BE2C (cell line): ENCODE data around the gene SFTPB. TPM values are rescaled to one million over a fixed set of nuclear protein-coding genes. Genes with fewer than 3 reads are reported as not detected.
"Not testable (repeated sequence)": the region's sequence is repeated elsewhere in the genome, so short reads cannot be mapped to it uniquely, and the experiment has no call there.

Experiments used
- DNase-seq: peaks from one replicate; pipeline ENCODE4 v3.0.0-alpha.2; 2020
- H3K27me3 ChIP-seq: fragments of 250-450 bp; sonication (Bioruptor Pico); 2 replicates; pipeline ENCODE4 v1.5.1; 2020; ENCODE audit warnings: mild to moderate bottlenecking
- H3K36me3 ChIP-seq: fragments of 250-450 bp; sonication (Bioruptor Pico); 2 replicates; pipeline ENCODE4 v1.5.1; 2020; ENCODE audit warnings: mild to moderate bottlenecking
- H3K4me1 ChIP-seq: fragments of 250-450 bp; sonication (Bioruptor Pico); 2 replicates; pipeline ENCODE4 v1.5.1; 2020
- H3K4me3 ChIP-seq: 2 replicates; pipeline ENCODE4 v1.5.1; 2011; ENCODE audit warnings: low read depth, low read length
- H3K9me3 ChIP-seq: fragments of 250-450 bp; sonication (Bioruptor Pico); 2 replicates; pipeline ENCODE4 v1.5.1; 2020
- polyA plus RNA-seq: library from polyadenylated mRNA; unstranded; fragments of >200 nt; gene quantifications from one replicate; pipeline ENCODE4 v1.2.1, GENCODE V29; 2012; ENCODE audit warnings: low read depth, missing spikeins; ENCODE audit not compliant: insufficient read length, insufficient read depth
- TF ChIP-seq, protein P1 (sequence below): IDR thresholded peaks from 2 replicates; pipeline ENCODE4 v1.5.1; 2012; ENCODE audit warnings: mild to moderate bottlenecking, low read depth, low read length

Gene SFTPB
- polyA plus RNA-seq = not detected

DNA sequence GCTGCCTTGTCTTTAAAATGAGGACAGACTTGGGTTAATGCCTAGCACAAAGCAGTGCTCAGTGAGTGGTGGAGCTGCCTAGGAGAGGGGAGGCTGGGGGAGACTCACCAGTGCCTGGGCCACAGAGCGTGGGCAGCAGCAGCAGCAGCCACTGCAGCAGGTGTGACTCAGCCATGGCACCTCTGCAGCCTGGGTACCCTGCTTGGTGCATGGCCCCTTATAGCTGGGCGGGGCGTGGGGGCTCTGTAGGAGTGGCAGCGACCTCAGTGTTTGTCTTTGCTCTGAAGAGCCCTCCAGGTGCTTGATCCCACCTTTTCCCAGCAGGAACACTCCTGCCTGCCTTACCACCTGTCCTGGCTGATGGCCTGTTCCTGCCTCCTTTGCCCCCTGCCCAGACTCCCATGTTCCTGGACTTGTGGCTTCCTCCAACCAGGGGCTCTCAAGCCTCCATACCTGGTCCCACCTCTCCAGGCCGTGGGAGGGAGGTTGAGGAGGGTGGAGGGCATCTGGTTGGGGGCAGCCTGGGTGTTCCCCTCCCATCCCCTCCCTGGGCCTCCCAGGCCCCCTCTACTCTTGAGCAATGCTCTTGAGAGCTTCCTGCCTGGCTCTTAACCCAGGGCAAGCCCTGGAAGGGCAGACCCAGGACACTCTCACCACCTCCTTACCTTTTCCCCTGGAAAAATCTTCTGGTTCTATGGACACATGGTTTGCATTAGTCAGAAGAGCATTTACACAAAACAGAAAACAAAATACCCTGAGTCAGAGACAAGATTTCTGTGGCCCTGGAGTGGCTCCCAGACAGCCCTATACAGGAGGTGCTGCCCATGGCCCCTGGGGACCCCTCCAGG lies at the start of gene SFTPB:
Gene SFTPB, minus strand, starts transcription at position 191 of the 848 bp plus-strand sequence. Its CDS starts 16 bp downstream, at position 175.
- TF ChIP-seq, protein P1, sequence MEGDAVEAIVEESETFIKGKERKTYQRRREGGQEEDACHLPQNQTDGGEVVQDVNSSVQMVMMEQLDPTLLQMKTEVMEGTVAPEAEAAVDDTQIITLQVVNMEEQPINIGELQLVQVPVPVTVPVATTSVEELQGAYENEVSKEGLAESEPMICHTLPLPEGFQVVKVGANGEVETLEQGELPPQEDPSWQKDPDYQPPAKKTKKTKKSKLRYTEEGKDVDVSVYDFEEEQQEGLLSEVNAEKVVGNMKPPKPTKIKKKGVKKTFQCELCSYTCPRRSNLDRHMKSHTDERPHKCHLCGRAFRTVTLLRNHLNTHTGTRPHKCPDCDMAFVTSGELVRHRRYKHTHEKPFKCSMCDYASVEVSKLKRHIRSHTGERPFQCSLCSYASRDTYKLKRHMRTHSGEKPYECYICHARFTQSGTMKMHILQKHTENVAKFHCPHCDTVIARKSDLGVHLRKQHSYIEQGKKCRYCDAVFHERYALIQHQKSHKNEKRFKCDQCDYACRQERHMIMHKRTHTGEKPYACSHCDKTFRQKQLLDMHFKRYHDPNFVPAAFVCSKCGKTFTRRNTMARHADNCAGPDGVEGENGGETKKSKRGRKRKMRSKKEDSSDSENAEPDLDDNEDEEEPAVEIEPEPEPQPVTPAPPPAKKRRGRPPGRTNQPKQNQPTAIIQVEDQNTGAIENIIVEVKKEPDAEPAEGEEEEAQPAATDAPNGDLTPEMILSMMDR = no peak
- H3K36me3 ChIP-seq = no peaks in the 10 kb centered on the region
- no peaks in the 10 kb centered on the region for H3K4me1 ChIP-seq
- H3K9me3 ChIP-seq = no peaks in the 10 kb centered on the region
- no peak for DNase-seq
- no peak within 1 kb of the TSS for H3K4me3 ChIP-seq
- H3K27me3 ChIP-seq = no peaks in the 10 kb centered on the region

DNA sequence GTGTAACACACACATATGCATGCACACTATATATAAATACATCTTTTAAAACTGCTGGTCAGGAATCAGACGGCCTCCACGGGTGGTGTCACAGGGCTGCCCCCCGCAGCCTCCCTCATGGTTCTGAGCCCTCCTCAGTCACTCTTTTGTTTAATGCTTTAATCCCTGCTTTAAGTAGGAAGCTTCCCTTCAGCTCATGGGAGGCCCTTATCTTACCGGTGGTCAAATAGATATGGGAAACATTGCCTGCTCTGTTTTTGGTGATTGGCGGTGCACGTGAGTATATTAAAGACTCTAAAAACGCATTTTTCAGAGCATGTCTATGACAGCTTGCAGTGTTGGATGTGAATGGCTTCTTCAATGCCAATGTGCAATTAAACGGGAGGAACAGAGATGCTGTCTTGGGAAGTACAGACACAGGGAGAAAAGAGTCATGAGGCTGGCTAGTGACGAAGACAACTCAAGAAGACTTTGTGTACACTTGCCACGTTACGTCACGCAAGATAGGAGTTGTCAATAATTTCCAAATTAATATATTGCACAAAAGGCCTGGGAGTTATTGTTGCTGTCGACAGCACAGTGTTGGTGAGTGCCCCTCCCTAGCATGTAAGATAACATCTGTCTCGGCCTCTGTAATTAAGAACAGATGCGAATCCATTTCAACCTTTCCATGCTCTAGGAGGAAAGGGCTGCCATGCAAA lies 49.5 kb upstream of the SFTPB start:
- Histone ChIP-seq H3K27me3 (no peaks in the 10 kb centered on the region), H3K9me3 (no peaks in the 10 kb centered on the region), H3K36me3 (no peaks in the 10 kb centered on the region), H3K4me1 (peaks cover 4% of the 10 kb centered on the region; the same call in 1 of the 2 replicates), H3K4me3 (peak overlapping the region; percentile 31)
- DNase-seq = peak; percentile 23
- TF ChIP-seq, protein P1 = no peak

DNA sequence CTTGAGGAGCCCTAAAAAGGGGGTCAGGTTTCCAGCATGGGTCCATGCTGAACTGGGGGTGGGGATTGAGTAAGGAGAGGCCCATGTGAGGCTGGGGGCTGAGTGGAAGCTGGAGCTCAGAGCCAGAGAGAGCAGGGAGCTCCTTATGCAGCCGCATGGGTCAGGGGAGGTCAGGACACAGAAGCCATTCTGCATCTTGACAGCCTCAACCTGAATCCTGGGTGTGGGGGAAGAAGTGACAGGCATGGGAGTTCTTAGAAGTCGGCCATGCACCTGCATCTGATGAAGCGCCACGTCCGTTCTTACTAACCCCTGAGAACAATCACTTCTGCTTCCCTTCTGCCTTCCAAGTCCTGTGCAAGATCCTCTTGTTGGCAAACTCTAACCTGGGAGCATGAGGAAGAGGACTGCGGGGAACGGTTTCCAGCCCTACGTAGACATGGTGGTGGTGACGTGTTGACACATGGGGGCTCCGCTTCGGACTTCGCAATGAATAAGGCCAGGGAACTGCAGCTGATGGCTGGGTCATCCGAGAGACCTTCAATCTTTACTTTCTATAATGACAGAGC lies 48.4 kb upstream of the SFTPB start:
- Histone ChIP-seq H3K4me3 (no peak overlapping the region), H3K36me3 (no peaks in the 10 kb centered on the region), H3K27me3 (no peaks in the 10 kb centered on the region), H3K9me3 (no peaks in the 10 kb centered on the region), H3K4me1 (peaks cover 4% of the 10 kb centered on the region; the same call in 1 of the 2 replicates)
- TF ChIP-seq, protein P1 = no peak
- no peak for DNase-seq

DNA sequence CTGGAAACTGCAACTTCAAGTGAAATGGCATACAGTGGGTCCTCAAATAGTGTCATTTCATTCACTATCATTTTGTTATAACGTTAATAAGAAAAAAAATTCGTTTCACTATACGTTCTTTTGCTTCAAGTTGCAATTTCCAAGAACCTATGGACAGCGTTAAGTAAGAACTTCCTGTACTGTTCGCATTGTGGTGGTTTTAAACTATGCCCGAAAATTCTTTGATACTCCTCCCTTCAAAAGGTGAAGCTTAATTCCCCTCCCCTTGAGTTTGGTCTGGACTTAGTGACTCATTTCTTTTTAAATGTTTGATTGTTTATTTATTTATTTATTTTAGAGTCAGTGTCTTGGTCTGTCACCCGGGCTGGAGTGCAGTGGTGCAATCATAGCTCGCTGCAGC lies 46.8 kb upstream of the SFTPB start:
- TF ChIP-seq, protein P1 = no peak
- no peak for DNase-seq
- H3K9me3 ChIP-seq = no peaks in the 10 kb centered on the region
- no peaks in the 10 kb centered on the region for H3K27me3 ChIP-seq
- H3K36me3 ChIP-seq = no peaks in the 10 kb centered on the region
- H3K4me1 ChIP-seq = peaks cover 4% of the 10 kb centered on the region; the same call in 1 of the 2 replicates
- no peak overlapping the region for H3K4me3 ChIP-seq

DNA sequence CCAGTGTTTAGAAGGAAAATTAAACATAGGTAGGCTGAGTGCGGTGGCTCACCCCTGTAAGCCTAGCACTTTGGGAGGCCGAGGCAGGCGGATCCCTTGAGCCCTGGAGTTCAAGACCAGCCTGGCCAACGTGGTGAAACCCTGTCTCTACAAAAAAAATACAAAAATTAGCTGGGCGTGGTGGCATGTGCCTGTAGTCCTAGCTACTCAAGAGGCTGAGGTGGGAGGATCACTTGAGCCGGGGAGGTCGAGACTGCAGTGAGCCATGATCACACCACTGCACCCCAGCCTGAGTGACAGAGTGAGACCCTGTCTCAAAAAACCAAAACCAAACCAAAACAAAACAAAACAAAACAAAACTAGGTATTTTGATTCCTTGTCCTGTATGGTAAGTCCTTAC lies 46.4 kb upstream of the SFTPB start:
- H3K27me3 ChIP-seq, DNase-seq, H3K36me3 ChIP-seq, H3K4me1 ChIP-seq, H3K9me3 ChIP-seq, H3K4me3 ChIP-seq: not testable (repeated sequence)

DNA sequence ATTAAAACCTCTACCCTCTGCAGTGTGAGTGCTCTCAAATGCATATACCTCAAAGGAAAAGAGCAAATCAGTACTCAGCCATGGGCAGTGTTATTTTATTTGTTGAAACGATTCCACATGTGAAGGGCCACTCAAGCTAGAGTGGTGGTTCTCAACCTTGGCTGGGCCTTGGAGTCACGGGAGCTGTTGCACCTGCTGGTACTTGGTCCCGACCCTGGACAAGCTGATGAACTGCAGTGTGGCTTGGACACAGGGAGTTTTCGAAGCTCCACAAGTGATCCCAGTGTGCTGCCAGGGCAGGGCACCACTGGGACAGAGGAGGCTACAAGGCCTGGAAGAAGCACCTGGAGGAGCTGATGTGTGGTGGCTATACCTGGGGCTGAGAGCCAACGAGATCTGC lies 45.8 kb upstream of the SFTPB start:
- Histone ChIP-seq H3K4me1 (peaks cover 4% of the 10 kb centered on the region; the same call in 1 of the 2 replicates), H3K27me3 (no peaks in the 10 kb centered on the region), H3K36me3 (no peaks in the 10 kb centered on the region), H3K9me3 (no peaks in the 10 kb centered on the region), H3K4me3 (no peak overlapping the region)
- TF ChIP-seq, protein P1 = no peak
- DNase-seq = no peak
